GM12878 (cell line): ENCODE data around the gene OSBPL3. TPM values are rescaled to one million over a fixed set of nuclear protein-coding genes. Genes with fewer than 3 reads are reported as not detected.

Experiments used
- ATAC-seq: fragments of 200-7000 bp; cut with Tn5 transposase; 3 replicates; pipeline ENCODE4 v1.9.1; 2020; ENCODE audit warnings: mild to moderate bottlenecking, moderate library complexity
- BruUV-seq: library from RNA; stranded (reverse); fragments of 400-500 nt; replicated peaks from 2 replicates; lab custom pipeline; 2021; lab: Mats Ljungman, UMichigan
- CTCF ChIA-PET: fragments of 300-600 bp; sonication (Branson Sonifier 250); formaldehyde crosslinking; extraction: SDS; loops from one replicate; lab custom pipeline; 2021; ENCODE audit warnings: inconsistent platforms; lab: Yijun Ruan, JAX
- POLR2A ChIA-PET: fragments of 350-600 bp; formaldehyde crosslinking; extraction: SDS; loops from one replicate; lab custom pipeline; 2021; ENCODE audit warnings: inconsistent platforms; lab: Charles Lee
- RAD21 ChIA-PET: fragments of 300-600 bp; sonication (Branson Sonifier 250); formaldehyde crosslinking; loops from one replicate; lab custom pipeline; 2023; ENCODE audit warnings: antibody characterized with exemption; ENCODE audit not compliant: unreplicated experiment; lab: Charles Lee
- SMC1A ChIA-PET: fragments of 300-600 bp; sonication (Branson Sonifier 250); formaldehyde crosslinking; loops from one replicate; lab custom pipeline; 2023; ENCODE audit not compliant: unreplicated experiment, uncharacterized antibody; lab: Charles Lee
- DNase-seq: peaks from one replicate; pipeline ENCODE4 v3.0.0-alpha.2; 2011; ENCODE audit warnings: low read depth, low spot score
- FAIRE-seq: peaks from 3 replicates; lab custom pipeline; 2011; peaks lifted over from hg19 to GRCh38; lab: Jason Lieb, UNC
- H2AFZ ChIP-seq: 2 replicates; pipeline ENCODE4 v1.6.0; 2011; ENCODE audit warnings: low read depth, low read length, control low read depth; ENCODE audit not compliant: control insufficient read depth
- H3K27ac ChIP-seq: 2 replicates; pipeline ENCODE4 v1.5.1; 2011; ENCODE audit warnings: control low read depth; ENCODE audit not compliant: control insufficient read depth, insufficient read depth
- H3K27me3 ChIP-seq, 2 experiments: replicated peaks in 1 of 2; 2 replicates each; pipeline versions ENCODE4 v1.6.0 to v1.6.1; 2011; ENCODE audit warnings: low read length in 1 of 2; ENCODE audit not compliant: control insufficient read depth in 2 of 2, insufficient read depth in 2 of 2
- H3K36me3 ChIP-seq, 2 experiments: 2 replicates each; pipeline ENCODE4 v1.5.1; 2011; ENCODE audit warnings: low read length in 1 of 2; ENCODE audit not compliant: control insufficient read depth in 2 of 2, insufficient read depth in 2 of 2
- H3K4me1 ChIP-seq: 2 replicates; pipeline ENCODE4 v1.6.1; 2011; ENCODE audit warnings: mild to moderate bottlenecking, low read length, moderate library complexity, mixed read lengths; ENCODE audit not compliant: control insufficient read depth, insufficient read depth
- H3K4me2 ChIP-seq: 2 replicates; pipeline ENCODE4 v1.6.0; 2011; ENCODE audit warnings: control low read depth; ENCODE audit not compliant: control insufficient read depth, insufficient read depth
- H3K4me3 ChIP-seq: fragments of 200-600 bp; sonication (generic); 2 replicates; pipeline ENCODE4 v1.5.1; 2016
- H3K79me2 ChIP-seq: 2 replicates; pipeline ENCODE4 v1.6.0; 2011; ENCODE audit warnings: low read length; ENCODE audit not compliant: control insufficient read depth, insufficient read depth
- H3K9ac ChIP-seq: 2 replicates; pipeline ENCODE4 v1.8.0; 2011; ENCODE audit warnings: low read length, control low read depth, mixed read lengths; ENCODE audit not compliant: control insufficient read depth, insufficient read depth
- H3K9me3 ChIP-seq: replicated peaks from 3 replicates; pipeline ENCODE4 v1.5.1; 2011; ENCODE audit warnings: mild to moderate bottlenecking, low read length; ENCODE audit not compliant: control insufficient read depth, insufficient read depth
- H4K20me1 ChIP-seq: 2 replicates; pipeline ENCODE4 v1.6.0; 2011; ENCODE audit not compliant: control insufficient read depth, insufficient read depth
- CREM ChIP-seq: IDR thresholded peaks from 2 replicates; pipeline ENCODE4 v1.6.1; 2014; ENCODE audit warnings: antibody characterized with exemption, low read depth
- IRF4 ChIP-seq: IDR thresholded peaks from 2 replicates; pipeline ENCODE4 v1.6.1; 2011; ENCODE audit warnings: low read depth, low read length
- JUND ChIP-seq: IDR thresholded peaks from 2 replicates; pipeline ENCODE4 v1.6.1; 2012; ENCODE audit warnings: low read depth, mild to moderate bottlenecking, low read length, improper control_type of control experiment, moderate library complexity
- LARP7 ChIP-seq: fragments of 450-650 bp; IDR thresholded peaks from 2 replicates; pipeline ENCODE4 v1.6.1; 2017; ENCODE audit warnings: mild to moderate bottlenecking
- RUNX3 ChIP-seq: IDR thresholded peaks from 2 replicates; pipeline ENCODE4 v1.6.1; 2012; ENCODE audit warnings: low read length, inconsistent platforms
- SUPT20H ChIP-seq: IDR thresholded peaks from 2 replicates; pipeline ENCODE4 v1.6.1; 2011; ENCODE audit warnings: low read depth, mild to moderate bottlenecking, low read length, moderate library complexity, borderline replicate concordance; ENCODE audit not compliant: control insufficient read depth
- SUZ12 ChIP-seq: fragments of 200-600 bp; sonication (generic); IDR thresholded peaks from one replicate; pipeline ENCODE4 v1.6.1; 2018; ENCODE audit warnings: antibody characterized with exemption, mild to moderate bottlenecking; ENCODE audit not compliant: unreplicated experiment
- TCF12 ChIP-seq: IDR thresholded peaks from 2 replicates; pipeline ENCODE4 v1.6.1; 2011; ENCODE audit warnings: low read depth, mild to moderate bottlenecking, low read length
- WGBS: methylation state at CpG from one replicate; pipeline ENCODE4 v1.1.6; 2016; ENCODE audit warnings: low lambda C conversion rate; ENCODE audit not compliant: insufficient replicate concordance, insufficient coverage; ENCODE audit errors: missing lambda C conversion rate; 5-methylcytosine and 5-hydroxymethylcytosine counted together
- in situ Hi-C: fragments of 300-500 bp; cut with MboI; formaldehyde crosslinking; loops from 9 replicates; pipeline ENCODE4 v1.14.3; 2018; ENCODE audit warnings: mixed read lengths
- intact Hi-C: fragments of 100-400 bp; cut with micrococcal nuclease; formaldehyde crosslinking; loops from one replicate; pipeline ENCODE4 v1.14.2; 2022; ENCODE audit not compliant: unreplicated experiment
- polyA plus RNA-seq, 11 experiments: library from polyadenylated mRNA; depleted of rRNA in 4 of 11; unstranded in 6 of 11; stranded (reverse) in 5 of 11; fragments of >200 nt; fragmentation: Nextera tagmentation in 4 of 11; fragmentation: Illumina TruSeq in 1 of 11; extraction: Ambion mirVana in 4 of 11; extraction: Trizol in 1 of 11; gene quantifications; 1 replicate in 1 of 11; 2 replicates in 10 of 11; pipeline versions ENCODE4 v1.2.1 to v1.2.3, GENCODE V29; 2011 to 2016; ENCODE audit warnings: inconsistent platforms in 2 of 11, missing spikeins in 2 of 11, low read depth in 1 of 11
- total RNA-seq, 4 experiments: library from RNA; depleted of rRNA in 3 of 4; stranded (reverse); fragments of >200 nt in 3 of 4; fragmentation: Illumina TruSeq in 1 of 4; extraction: Trizol in 1 of 4; gene quantifications; 2 replicates each; pipeline versions ENCODE4 v1.2.1 to v1.2.3, GENCODE V29; 2013 to 2021
- TF ChIP-seq, protein P1 (sequence below): fragments of 450-650 bp; IDR thresholded peaks from 2 replicates; pipeline ENCODE4 v1.6.1; 2017; ENCODE audit warnings: borderline replicate concordance
- TF ChIP-seq, protein P2 (sequence below): fragments of 450-650 bp; IDR thresholded peaks from 2 replicates; pipeline ENCODE4 v1.6.1; 2016; ENCODE audit warnings: mild to moderate bottlenecking, moderate library complexity, borderline replicate concordance
- TF ChIP-seq, protein P3 (sequence below): IDR thresholded peaks from 2 replicates; pipeline ENCODE4 v1.6.1; 2011; ENCODE audit warnings: mild to moderate bottlenecking, low read depth, low read length, moderate library complexity; ENCODE audit not compliant: insufficient replicate concordance

The OSBPL3 gene
- total and polyA plus RNA-seq, 10 of the 15 experiments (the other 5 are each of a cell fraction or from before 2014, with no cell fraction given): 6.1 to 46.6 (median 27.0) TPM

GRCh38 chr7:24786941-24787340, 193.0 kb downstream of the OSBPL3 start:
- ChIA-PET RAD21 (no interaction called here), CTCF (no interaction called here), SMC1A (no interaction called here), POLR2A (no interaction called here)
- FAIRE-seq (no peak), ATAC-seq (peak; percentile 78), DNase-seq (no peak)
- peak; percentile 9; the same call in 1 of the 2 replicates for TF ChIP-seq CREM
- TF ChIP-seq SUZ12: no peak
- TF ChIP-seq, protein P1, sequence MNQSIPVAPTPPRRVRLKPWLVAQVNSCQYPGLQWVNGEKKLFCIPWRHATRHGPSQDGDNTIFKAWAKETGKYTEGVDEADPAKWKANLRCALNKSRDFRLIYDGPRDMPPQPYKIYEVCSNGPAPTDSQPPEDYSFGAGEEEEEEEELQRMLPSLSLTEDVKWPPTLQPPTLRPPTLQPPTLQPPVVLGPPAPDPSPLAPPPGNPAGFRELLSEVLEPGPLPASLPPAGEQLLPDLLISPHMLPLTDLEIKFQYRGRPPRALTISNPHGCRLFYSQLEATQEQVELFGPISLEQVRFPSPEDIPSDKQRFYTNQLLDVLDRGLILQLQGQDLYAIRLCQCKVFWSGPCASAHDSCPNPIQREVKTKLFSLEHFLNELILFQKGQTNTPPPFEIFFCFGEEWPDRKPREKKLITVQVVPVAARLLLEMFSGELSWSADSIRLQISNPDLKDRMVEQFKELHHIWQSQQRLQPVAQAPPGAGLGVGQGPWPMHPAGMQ: no peak
- TF ChIP-seq TCF12: no peak
- peak; percentile 15; the same call in 1 of the 2 replicates for TF ChIP-seq RUNX3
- H3K4me3 ChIP-seq: no peak overlapping the region
- no peaks in the 10 kb centered on the region for H3K79me2 ChIP-seq
- no peak overlapping the region for H3K27ac ChIP-seq
- peaks cover 4% of the 10 kb centered on the region for H3K9me3 ChIP-seq
- no peaks in the 10 kb centered on the region for H3K27me3 ChIP-seq
- 20% methylated on average over 5 of the region's 5 CpGs for WGBS
- no peak overlapping the region for H2AFZ ChIP-seq
- in situ Hi-C loops (no loop called here), intact Hi-C loops (no loop called here)
- no peak overlapping the region for H3K9ac ChIP-seq
- no peaks in the 10 kb centered on the region for H3K4me1 ChIP-seq
- no peak overlapping the region for H3K4me2 ChIP-seq
- H3K36me3 ChIP-seq: no peaks in the 10 kb centered on the region
- no peaks in the 10 kb centered on the region for H4K20me1 ChIP-seq
- no TSS peak for BruUV-seq

GRCh38 chr7:24786306-24786705, 193.7 kb downstream of the OSBPL3 start:
- Histone ChIP-seq H3K4me2 (no peak overlapping the region), H3K9ac (no peak overlapping the region), H3K27me3 (no peaks in the 10 kb centered on the region), H3K9me3 (peaks cover 4% of the 10 kb centered on the region), H3K4me3 (no peak overlapping the region), H2AFZ (no peak overlapping the region), H3K27ac (no peak overlapping the region), H3K79me2 (no peaks in the 10 kb centered on the region), H3K36me3 (no peaks in the 10 kb centered on the region), H4K20me1 (no peaks in the 10 kb centered on the region), H3K4me1 (no peaks in the 10 kb centered on the region)
- POLR2A ChIA-PET: no interaction called here
- ATAC-seq (no peak), FAIRE-seq (no peak), DNase-seq (no peak)
- CTCF ChIA-PET: no interaction called here
- RAD21 ChIA-PET: no interaction called here
- SMC1A ChIA-PET: interaction anchor here (1.2 kb wide), 1 partner anchor 11 kb away, joined by 3 read pairs; no protein-coding TSS in a partner anchor
- in situ Hi-C loops (no loop called here), intact Hi-C loops (no loop called here)
- no TSS peak for BruUV-seq
- WGBS: 98% methylated on average over 4 of the region's 4 CpGs
- TF ChIP-seq LARP7: no peak
- no peak for TF ChIP-seq SUPT20H
- TF ChIP-seq TCF12: no peak
- no peak for TF ChIP-seq SUZ12
- no peak for TF ChIP-seq JUND
- TF ChIP-seq, protein P2, sequence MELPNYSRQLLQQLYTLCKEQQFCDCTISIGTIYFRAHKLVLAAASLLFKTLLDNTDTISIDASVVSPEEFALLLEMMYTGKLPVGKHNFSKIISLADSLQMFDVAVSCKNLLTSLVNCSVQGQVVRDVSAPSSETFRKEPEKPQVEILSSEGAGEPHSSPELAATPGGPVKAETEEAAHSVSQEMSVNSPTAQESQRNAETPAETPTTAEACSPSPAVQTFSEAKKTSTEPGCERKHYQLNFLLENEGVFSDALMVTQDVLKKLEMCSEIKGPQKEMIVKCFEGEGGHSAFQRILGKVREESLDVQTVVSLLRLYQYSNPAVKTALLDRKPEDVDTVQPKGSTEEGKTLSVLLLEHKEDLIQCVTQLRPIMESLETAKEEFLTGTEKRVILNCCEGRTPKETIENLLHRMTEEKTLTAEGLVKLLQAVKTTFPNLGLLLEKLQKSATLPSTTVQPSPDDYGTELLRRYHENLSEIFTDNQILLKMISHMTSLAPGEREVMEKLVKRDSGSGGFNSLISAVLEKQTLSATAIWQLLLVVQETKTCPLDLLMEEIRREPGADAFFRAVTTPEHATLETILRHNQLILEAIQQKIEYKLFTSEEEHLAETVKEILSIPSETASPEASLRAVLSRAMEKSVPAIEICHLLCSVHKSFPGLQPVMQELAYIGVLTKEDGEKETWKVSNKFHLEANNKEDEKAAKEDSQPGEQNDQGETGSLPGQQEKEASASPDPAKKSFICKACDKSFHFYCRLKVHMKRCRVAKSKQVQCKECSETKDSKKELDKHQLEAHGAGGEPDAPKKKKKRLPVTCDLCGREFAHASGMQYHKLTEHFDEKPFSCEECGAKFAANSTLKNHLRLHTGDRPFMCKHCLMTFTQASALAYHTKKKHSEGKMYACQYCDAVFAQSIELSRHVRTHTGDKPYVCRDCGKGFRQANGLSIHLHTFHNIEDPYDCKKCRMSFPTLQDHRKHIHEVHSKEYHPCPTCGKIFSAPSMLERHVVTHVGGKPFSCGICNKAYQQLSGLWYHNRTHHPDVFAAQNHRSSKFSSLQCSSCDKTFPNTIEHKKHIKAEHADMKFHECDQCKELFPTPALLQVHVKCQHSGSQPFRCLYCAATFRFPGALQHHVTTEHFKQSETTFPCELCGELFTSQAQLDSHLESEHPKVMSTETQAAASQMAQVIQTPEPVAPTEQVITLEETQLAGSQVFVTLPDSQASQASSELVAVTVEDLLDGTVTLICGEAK: no peak
- TF ChIP-seq, protein P3, sequence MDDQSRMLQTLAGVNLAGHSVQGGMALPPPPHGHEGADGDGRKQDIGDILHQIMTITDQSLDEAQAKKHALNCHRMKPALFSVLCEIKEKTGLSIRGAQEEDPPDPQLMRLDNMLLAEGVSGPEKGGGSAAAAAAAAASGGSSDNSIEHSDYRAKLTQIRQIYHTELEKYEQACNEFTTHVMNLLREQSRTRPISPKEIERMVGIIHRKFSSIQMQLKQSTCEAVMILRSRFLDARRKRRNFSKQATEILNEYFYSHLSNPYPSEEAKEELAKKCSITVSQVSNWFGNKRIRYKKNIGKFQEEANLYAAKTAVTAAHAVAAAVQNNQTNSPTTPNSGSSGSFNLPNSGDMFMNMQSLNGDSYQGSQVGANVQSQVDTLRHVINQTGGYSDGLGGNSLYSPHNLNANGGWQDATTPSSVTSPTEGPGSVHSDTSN: no peak
- TF ChIP-seq IRF4: no peak
